ENCODE data around the gene DLST.
A peak's percentile ranks its signal among the peaks of the same experiment; 100 is the strongest.

DLST gene

DNA sequence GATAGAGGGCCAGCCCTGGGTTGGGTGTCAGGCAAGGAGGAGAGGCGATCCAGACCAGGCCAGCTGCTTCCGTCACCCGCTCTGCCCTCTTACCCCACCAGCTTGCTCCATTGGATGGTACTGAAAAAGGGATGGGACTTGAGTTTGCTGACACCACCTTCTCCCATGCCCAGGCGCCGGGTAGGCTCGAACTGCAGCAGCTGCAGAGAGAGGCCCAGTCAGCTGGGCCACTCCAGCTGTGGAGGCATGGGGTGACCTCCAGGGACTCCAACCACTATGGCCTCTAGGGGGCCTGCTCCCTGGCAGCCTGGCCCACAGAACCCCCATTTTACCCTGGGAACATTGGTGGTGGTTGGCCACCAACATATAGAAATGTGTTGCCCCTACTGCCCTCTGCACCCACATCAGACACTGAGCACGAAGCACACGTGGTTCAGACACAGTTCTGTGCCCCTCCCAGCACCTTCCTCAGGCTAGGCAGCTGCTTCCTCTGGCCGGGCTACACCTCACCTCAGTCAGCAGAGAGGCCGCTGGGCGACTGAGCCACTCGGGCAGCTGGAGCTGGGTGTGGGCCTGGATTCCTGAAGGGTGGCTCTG, 25.3 kb downstream of the DLST start:
- TF ChIP-seq, protein P1, sequence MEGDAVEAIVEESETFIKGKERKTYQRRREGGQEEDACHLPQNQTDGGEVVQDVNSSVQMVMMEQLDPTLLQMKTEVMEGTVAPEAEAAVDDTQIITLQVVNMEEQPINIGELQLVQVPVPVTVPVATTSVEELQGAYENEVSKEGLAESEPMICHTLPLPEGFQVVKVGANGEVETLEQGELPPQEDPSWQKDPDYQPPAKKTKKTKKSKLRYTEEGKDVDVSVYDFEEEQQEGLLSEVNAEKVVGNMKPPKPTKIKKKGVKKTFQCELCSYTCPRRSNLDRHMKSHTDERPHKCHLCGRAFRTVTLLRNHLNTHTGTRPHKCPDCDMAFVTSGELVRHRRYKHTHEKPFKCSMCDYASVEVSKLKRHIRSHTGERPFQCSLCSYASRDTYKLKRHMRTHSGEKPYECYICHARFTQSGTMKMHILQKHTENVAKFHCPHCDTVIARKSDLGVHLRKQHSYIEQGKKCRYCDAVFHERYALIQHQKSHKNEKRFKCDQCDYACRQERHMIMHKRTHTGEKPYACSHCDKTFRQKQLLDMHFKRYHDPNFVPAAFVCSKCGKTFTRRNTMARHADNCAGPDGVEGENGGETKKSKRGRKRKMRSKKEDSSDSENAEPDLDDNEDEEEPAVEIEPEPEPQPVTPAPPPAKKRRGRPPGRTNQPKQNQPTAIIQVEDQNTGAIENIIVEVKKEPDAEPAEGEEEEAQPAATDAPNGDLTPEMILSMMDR (conservative IDR thresholded peaks at IDR 0.05; ENCODE audit: low read length) = peak; percentile 30
- no peak overlapping the region for H3K4me3 ChIP-seq (ENCODE audit: low read length)
- no peak for DNase-seq (ENCODE audit: low read depth)

DNA sequence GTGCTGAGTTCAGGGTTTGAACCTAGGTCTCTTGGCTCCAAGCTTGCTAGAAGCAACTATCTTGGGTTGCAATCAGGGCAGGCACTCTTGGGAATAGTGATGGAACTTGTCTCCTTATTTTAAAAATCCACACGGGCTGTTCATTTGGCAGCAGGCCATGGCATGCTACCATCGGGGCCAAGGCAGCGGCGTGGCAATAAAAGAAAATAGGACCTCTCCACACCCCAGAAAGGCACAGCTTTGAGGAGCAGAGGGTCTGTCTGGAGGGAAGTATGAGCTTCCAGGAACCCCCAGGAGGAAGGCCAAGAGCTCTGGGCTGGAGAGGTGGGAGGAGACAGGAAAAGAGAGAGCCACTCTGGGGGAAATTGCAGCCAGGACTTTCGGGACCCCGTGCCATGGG, 26.0 kb downstream of the DLST start:
- DNase-seq (ENCODE audit: low read depth) = no peak
- no peak overlapping the region for H3K4me3 ChIP-seq (ENCODE audit: low read length)
- TF ChIP-seq, protein P1 (conservative IDR thresholded peaks at IDR 0.05; ENCODE audit: low read length) = no peak

DNA sequence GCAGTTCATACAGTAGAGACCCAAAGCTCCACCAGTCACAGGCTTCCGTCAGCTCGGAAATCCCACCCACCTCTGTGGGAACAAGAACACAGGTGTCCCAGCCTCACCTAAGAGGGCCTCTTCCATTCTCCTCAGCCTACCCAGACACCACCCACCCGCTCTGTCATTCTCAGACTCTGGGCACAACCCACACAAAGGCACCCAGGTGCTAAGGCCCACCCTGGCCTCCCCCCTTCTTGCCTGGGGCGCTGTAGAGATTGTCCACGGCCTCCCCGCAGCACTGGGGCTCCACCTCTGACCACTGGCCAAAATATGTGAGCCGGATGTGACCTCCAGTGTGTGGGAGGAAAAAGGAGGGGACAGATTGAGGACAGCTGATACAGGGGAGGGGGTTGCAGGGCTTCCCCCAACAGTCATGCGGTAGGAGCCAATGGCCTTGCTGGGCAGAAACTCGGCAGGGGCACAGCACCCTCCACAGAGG, 27.2 kb downstream of the DLST start:
- no peak for DNase-seq (ENCODE audit: low read depth)
- TF ChIP-seq, protein P1 (conservative IDR thresholded peaks at IDR 0.05; ENCODE audit: low read length) = no peak
- H3K4me3 ChIP-seq (ENCODE audit: low read length) = no peak overlapping the region

DNA sequence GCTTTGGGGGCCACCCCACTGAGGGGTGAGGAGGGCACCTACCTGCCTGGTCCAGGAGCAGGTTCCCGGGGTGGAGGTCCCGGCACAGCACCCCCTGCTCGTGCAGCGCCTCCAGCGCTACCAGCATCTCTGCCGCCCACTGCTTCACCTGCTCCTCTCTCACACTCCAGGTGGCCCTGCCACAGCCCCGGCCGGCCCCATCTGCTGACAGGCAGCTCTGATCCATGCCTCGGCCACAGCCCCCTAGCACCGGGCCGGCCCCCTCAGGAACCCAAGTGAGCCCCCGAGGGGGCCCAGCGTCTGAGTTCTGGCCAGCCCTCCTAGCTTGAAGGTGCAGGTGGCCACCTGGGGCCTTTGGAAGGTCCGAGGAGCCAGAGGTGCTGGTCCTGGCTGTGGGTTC, 27.8 kb downstream of the DLST start:
- TF ChIP-seq, protein P1 (conservative IDR thresholded peaks at IDR 0.05; ENCODE audit: low read length) = no peak
- H3K4me3 ChIP-seq (ENCODE audit: low read length) = no peak overlapping the region
- DNase-seq (ENCODE audit: low read depth) = no peak

DNA sequence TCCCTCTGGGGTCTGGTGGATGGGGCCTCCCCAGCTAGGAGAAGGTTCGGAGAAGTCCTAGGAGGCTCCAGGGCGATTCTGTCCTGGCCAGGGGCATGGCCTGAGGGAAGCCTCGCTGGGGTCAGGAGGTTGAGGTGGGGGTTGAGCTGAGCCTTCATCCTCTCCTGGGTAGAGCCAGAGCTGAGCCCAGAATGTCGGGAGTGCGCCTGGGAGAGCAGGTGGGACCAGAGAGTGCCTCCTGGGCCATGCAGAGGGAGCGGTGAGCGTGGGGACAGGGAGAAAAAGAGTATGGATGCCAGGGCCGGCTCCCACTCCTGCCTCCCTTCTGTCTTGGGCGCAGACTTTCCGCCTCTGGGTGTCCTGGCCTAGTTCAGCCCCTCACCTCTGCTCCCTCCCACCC, 28.2 kb downstream of the DLST start:
- TF ChIP-seq, protein P1 (conservative IDR thresholded peaks at IDR 0.05; ENCODE audit: low read length) = no peak
- no peak overlapping the region for H3K4me3 ChIP-seq (ENCODE audit: low read length)
- no peak for DNase-seq (ENCODE audit: low read depth)

DNA sequence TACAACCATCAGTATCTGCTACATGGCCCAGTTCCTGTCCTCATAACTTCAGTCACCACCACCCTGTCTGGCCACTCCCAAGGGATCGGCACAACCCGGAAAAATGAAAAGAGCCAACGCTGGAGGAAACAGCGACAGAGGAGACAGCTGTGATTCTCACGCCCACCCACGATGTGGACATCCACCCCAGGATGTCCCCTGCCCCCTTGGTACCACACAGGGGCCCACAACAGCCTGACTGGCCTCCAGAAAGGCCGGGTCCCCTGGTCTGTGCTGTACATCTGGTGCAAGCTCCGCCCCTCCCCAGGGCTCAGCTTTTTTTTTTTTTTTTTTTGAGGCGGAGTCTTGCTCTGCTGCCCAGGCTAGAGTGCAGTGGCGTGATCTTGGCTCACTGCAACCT, 28.8 kb downstream of the DLST start:
- no peak overlapping the region for H3K4me3 ChIP-seq (ENCODE audit: low read length)
- TF ChIP-seq, protein P1 (conservative IDR thresholded peaks at IDR 0.05; ENCODE audit: low read length) = no peak
- DNase-seq (ENCODE audit: low read depth) = no peak

DNA sequence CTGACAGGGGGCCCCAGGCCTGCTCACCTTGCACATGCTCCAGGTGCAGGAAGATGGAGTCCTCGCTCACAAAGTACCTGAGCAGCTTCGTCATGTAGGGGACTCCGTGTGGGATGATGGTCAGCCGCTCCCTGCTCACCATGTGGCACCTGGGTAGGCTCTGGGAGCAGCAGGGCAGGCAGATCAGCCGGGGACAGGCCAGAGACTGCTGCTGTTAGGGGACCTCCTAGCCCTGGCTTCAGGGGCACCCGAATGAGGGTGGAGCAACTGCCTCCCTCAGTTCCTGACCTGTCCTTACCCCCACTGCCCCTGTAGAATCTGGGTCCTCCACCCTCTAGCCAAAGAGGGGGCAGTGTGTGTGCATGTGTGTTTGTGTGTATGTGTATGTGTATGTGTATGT, 29.5 kb downstream of the DLST start:
- DNase-seq (ENCODE audit: low read depth) = no peak
- no peak overlapping the region for H3K4me3 ChIP-seq (ENCODE audit: low read length)
- TF ChIP-seq, protein P1 (conservative IDR thresholded peaks at IDR 0.05; ENCODE audit: low read length) = no peak

Data from AG10803 (cell line).